Ascending aorta (tissue), 2 donors: ENCODE data around the gene MXD4. TPM values are rescaled to one million over a fixed set of nuclear protein-coding genes. Genes with fewer than 3 reads are reported as not detected.

ENCODE experiments used
- DNase-seq, 2 donors: peaks; one replicate each; pipeline ENCODE4 v3.0.0-alpha.2; 2019; ENCODE audit warnings: low spot score in 2 of 2
- H3K27ac ChIP-seq, 2 donors: fragments of 200-600 bp; sonication (generic); one replicate each; pipeline ENCODE4 v1.5.1; 2016 to 2017; ENCODE audit warnings: mild to moderate bottlenecking in 1 of 2
- H3K27me3 ChIP-seq: fragments of 200-600 bp; sonication (generic); one replicate; pipeline ENCODE4 v1.5.1; 2017
- H3K36me3 ChIP-seq, 2 donors: fragments of 200-600 bp; sonication (generic); one replicate each; pipeline ENCODE4 v1.5.1; 2016
- H3K4me1 ChIP-seq, 2 donors: fragments of 200-600 bp; sonication (generic); one replicate each; pipeline ENCODE4 v1.5.1; 2016 to 2017; ENCODE audit warnings: mild to moderate bottlenecking in 1 of 2
- H3K4me3 ChIP-seq, 2 donors: fragments of 200-600 bp; sonication (generic); one replicate each; pipeline ENCODE4 v1.5.1; 2016 to 2017; ENCODE audit warnings: mild to moderate bottlenecking in 1 of 2
- H3K9me3 ChIP-seq, 2 donors: fragments of 200-600 bp; sonication (generic); one replicate each; pipeline ENCODE4 v1.5.1; 2016
- intact Hi-C: fragments of 100-400 bp; cut with DNase I; formaldehyde crosslinking; loops from one replicate; pipeline ENCODE4 v1.15.1; 2023
- total RNA-seq: library from RNA; depleted of rRNA; stranded (reverse); fragments of >200 nt; gene quantifications from one replicate; pipeline ENCODE4 v1.1.0, GENCODE V29; 2016
- TF ChIP-seq, protein P1 (sequence below), 3 experiments: fragments of 200-600 bp in 2 of 3; fragments of 450-650 bp in 1 of 3; sonication (generic) in 2 of 3; IDR thresholded peaks; one replicate each; pipeline ENCODE4 v1.5.1; 2016 to 2019; ENCODE audit warnings: antibody characterized with exemption in 3 of 3, mild to moderate bottlenecking in 1 of 3, moderate library complexity in 1 of 3

Gene MXD4
- total RNA-seq, 1 donor from 2014 or later: 83.2 TPM

DNA sequence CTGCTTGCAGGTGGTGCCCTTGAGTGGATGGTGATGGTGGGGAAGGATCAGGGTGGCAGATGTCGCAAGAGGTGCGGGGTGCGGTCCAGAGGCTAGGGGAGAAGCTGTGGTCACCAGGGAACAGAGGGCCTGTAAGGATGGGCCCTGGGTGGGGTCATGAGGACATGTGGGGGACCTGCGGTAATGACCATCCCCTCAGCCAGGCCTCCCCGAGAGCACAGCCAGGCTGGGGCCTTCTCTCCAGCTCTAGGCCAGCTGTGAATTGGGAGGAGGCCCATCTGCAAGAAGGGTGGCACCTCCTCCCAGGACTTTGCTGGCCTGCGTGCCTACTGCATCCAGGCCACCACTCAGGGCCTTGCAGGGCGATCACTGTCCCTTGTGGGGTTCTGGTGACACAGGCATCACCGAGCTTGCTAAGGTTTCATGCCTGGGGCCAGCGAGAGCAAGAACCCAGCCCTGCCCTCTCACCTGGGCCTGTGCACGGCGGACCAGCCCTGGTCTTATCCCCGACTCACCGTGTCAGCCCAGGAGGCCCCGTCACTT lies 34.1 kb upstream of the MXD4 start:
- TF ChIP-seq, protein P1, sequence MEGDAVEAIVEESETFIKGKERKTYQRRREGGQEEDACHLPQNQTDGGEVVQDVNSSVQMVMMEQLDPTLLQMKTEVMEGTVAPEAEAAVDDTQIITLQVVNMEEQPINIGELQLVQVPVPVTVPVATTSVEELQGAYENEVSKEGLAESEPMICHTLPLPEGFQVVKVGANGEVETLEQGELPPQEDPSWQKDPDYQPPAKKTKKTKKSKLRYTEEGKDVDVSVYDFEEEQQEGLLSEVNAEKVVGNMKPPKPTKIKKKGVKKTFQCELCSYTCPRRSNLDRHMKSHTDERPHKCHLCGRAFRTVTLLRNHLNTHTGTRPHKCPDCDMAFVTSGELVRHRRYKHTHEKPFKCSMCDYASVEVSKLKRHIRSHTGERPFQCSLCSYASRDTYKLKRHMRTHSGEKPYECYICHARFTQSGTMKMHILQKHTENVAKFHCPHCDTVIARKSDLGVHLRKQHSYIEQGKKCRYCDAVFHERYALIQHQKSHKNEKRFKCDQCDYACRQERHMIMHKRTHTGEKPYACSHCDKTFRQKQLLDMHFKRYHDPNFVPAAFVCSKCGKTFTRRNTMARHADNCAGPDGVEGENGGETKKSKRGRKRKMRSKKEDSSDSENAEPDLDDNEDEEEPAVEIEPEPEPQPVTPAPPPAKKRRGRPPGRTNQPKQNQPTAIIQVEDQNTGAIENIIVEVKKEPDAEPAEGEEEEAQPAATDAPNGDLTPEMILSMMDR (IDR thresholded peaks at IDR 0.05): no peak
- H3K9me3 ChIP-seq: no peaks in the 10 kb centered on the region
- H3K27me3 ChIP-seq: no peaks in the 10 kb centered on the region
- H3K27ac ChIP-seq: no peak overlapping the region
- DNase-seq: peak in 1 of 2 donors; percentile 39
- no peak overlapping the region for H3K4me3 ChIP-seq
- intact Hi-C loops: no loop called here
- no peaks in the 10 kb centered on the region for H3K4me1 ChIP-seq
- H3K36me3 ChIP-seq: peaks cover 0 to 5% of the 10 kb centered on the region in 2 donors

DNA sequence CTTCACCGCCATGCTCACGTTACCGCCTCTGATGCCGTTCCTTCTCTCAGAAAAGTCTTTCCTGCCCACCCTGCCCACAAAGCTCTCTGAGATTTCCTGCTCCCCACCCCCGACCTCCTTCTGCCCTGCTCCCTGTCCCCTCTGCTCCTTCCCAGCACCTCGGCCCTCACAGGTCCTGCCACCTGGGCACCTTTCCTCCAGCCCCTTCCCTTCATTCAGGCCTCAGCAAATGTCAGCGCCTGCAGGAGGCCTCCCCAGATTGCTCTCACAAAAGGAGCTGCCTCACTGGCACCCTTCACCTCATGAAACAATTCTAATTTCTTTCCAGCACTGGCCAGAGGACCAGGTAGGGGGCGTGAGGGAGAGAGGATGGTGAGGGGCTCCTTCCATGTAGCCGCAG lies 33.6 kb upstream of the MXD4 start:
- Histone ChIP-seq H3K9me3 (no peaks in the 10 kb centered on the region), H3K4me3 (no peak overlapping the region), H3K27me3 (no peaks in the 10 kb centered on the region), H3K4me1 (no peaks in the 10 kb centered on the region), H3K27ac (no peak overlapping the region), H3K36me3 (peaks cover 0 to 5% of the 10 kb centered on the region in 2 donors)
- intact Hi-C loops: no loop called here
- TF ChIP-seq, protein P1 (IDR thresholded peaks at IDR 0.05): no peak
- DNase-seq: peak in 1 of 2 donors; percentile 54

DNA sequence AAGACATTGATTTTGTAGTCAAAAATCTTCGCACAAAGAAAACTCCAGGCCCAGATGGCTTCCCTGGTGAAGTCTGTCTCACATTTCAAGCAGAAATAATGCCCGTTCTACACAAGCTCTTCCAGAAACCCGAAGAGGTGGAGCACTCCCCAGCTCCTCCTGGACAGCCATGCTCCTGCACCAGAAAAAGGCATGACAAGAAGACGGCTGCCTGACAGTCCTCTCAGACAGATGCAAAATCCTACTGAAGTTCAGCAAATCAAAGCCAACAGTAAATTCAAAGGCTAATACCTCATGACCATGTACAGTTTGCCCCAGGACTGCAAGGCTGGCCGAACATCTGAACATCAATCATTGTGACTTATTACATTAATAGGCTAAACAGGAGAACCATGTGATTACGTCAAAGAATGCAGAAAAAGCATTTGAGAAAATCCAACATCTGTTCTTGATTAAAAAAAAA lies 30.8 kb upstream of the MXD4 start:
- TF ChIP-seq, protein P1 (IDR thresholded peaks at IDR 0.05): no peak
- peaks cover 0 to 5% of the 10 kb centered on the region in 2 donors for H3K36me3 ChIP-seq
- H3K27ac ChIP-seq: no peak overlapping the region
- H3K4me1 ChIP-seq: no peaks in the 10 kb centered on the region
- intact Hi-C loops: no loop called here
- DNase-seq: peak in 1 of 2 donors; percentile 12
- H3K9me3 ChIP-seq: no peaks in the 10 kb centered on the region
- no peaks in the 10 kb centered on the region for H3K27me3 ChIP-seq
- H3K4me3 ChIP-seq: no peak overlapping the region

DNA sequence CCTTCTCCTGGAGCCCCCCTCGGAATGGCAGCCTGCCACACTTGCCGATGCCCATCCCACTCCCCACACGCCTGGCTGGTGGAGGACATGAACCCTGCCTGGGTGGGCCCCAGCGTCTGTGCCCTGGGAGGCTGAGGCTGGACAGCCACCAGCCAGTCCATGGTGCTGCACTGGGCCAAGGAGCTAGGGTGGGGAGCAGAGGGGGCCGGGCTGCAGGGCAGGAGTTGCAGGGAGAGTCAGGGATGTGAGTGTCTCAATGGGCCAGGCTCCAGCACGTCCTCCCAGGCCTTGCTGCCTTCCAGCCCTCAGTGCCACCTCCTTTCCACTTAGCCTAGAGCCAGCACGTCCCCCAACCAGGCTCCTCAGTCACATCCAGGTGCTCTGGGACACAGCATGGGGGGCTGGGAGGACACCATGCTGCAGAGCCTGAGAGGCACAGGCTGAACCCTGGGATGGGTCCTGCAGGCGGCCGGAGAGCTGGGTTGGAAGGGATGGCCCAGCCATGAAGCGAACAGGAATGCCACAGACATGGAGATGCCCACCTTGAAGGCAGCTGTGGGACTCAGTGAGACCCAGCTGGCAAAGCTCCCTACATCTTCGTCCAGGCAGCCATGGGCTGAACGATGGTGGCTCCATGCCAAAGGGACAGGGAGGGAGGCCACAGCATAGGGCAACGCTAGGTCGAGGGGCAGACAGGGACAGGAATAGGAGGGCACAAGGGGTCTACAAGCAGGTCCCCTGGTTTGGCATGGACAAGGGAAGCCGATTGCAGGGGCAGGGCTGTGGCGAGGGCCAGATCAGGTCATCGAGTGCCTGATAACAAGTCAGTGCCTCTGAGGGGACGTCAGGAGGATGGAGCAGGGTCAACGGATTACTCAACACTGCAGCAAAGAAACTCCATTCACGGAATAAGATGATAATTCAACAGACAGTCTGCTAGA lies 30.1 kb upstream of the MXD4 start:
- intact Hi-C loops: no loop called here
- TF ChIP-seq, protein P1 (IDR thresholded peaks at IDR 0.05): no peak
- Histone ChIP-seq H3K4me3 (no peak overlapping the region), H3K4me1 (no peaks in the 10 kb centered on the region), H3K9me3 (no peaks in the 10 kb centered on the region), H3K36me3 (peaks cover 0 to 1% of the 10 kb centered on the region in 2 donors), H3K27me3 (no peaks in the 10 kb centered on the region), H3K27ac (no peak overlapping the region)
- peak in 1 of 2 donors; percentile 59 for DNase-seq

DNA sequence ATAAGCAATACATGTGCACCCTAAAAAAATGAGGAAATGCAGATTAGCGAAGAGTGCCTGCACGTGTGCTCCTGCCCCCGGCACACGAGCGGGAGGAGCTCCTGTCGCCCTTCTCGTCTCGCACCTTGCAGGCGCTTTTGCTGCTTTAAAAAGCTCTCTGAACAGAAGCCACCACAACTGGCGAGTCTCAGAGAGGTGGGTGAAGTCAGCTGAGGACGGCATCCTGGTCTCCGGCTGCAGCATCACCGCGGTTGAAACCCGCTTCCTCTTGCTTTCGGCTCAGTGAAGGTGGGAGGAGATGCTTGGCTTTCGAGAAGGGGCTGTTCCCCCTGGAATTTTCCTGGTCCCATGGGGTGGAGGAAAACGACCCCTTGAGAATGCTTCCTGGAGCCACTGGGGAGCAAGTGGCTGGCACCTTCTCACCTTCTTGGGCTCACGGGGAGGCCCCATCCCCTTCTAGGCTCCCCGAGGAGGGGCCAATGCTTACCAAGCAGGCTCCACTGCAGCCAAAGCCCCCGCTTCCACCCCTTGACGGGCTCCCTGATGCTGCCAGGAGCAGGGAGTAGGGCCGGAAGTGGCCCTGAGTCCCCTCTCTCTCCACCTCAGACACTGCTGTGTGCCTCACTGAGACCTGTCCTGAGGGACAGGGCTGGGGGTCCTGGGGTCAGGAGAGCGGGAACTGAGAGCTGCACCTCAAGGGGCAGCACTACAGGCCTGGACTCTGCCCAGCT lies 29.2 kb upstream of the MXD4 start:
- Histone ChIP-seq H3K36me3 (no peaks in the 10 kb centered on the region), H3K27ac (no peak overlapping the region), H3K27me3 (no peaks in the 10 kb centered on the region), H3K9me3 (no peaks in the 10 kb centered on the region), H3K4me1 (no peaks in the 10 kb centered on the region), H3K4me3 (no peak overlapping the region)
- peak in 1 of 2 donors; percentile 64 for DNase-seq
- TF ChIP-seq, protein P1 (IDR thresholded peaks at IDR 0.05): no peak
- intact Hi-C loops: no loop called here
